T follicular helper cell (primary cell): Measurements from ENCODE around the gene SELENBP1.
"Not testable (repeated sequence)": the region's sequence is repeated elsewhere in the genome, so short reads cannot be mapped to it uniquely, and the experiment has no call there.

Experiments used
- DNase-seq: peaks from one replicate; pipeline ENCODE4 v3.0.0-alpha.2; 2020; ENCODE audit warnings: low read depth

Gene SELENBP1

GRCh38 chr1:151377150-151377884 lies 4.8 kb upstream of the SELENBP1 start:
- DNase-seq = no peak

GRCh38 chr1:151373196-151373595 lies 691 bp upstream of the SELENBP1 start:
- no peak for DNase-seq

- no peak for DNase-seq
These were observed 991 bp downstream of the SELENBP1 start for GRCh38 chr1:151371370-151372057.

- DNase-seq = no peak
These were observed 2.1 kb downstream of the SELENBP1 start for GRCh38 chr1:151370211-151370911.

GRCh38 chr1:151369621-151370048 lies 2.9 kb downstream of the SELENBP1 start:
- no peak for DNase-seq

GRCh38 chr1:151369302-151369610 lies 3.2 kb downstream of the SELENBP1 start:
- no peak for DNase-seq

GRCh38 chr1:151368393-151369301 lies 3.9 kb downstream of the SELENBP1 start:
- no peak for DNase-seq

GRCh38 chr1:151367658-151368392 lies 4.7 kb downstream of the SELENBP1 start:
- DNase-seq = no peak

GRCh38 chr1:151364996-151365395 lies 7.5 kb downstream of the SELENBP1 start:
- no peak for DNase-seq

- DNase-seq = no peak
These were observed 10.0 kb downstream of the SELENBP1 start for GRCh38 chr1:151362308-151363155.

- DNase-seq = no peak
These were observed 10.6 kb downstream of the SELENBP1 start for GRCh38 chr1:151361883-151362282.

GRCh38 chr1:151356696-151357095 lies 15.8 kb downstream of the SELENBP1 start:
- DNase-seq = no peak

GRCh38 chr1:151352021-151352718 lies 20.3 kb downstream of the SELENBP1 start:
- no peak for DNase-seq

- DNase-seq = not testable (repeated sequence)
These were observed 22.2 kb downstream of the SELENBP1 start for GRCh38 chr1:151350323-151350722.

- no peak for DNase-seq
These were observed 24.8 kb downstream of the SELENBP1 start for GRCh38 chr1:151347523-151348246.

GRCh38 chr1:151346769-151347522 lies 25.6 kb downstream of the SELENBP1 start, which contains the start of gene RFX5:
Gene RFX5 (minus strand): TSS chr1:151347252. CDS start chr1:151346320, 932 bp downstream.
- peak; percentile 91 for DNase-seq

GRCh38 chr1:151346082-151346768 lies 26.3 kb downstream of the SELENBP1 start:
- no peak for DNase-seq
